ENCODE results near the gene NUP205. TPM values are rescaled to one million over a fixed set of nuclear protein-coding genes. Genes with fewer than 3 reads are reported as not detected.

Gene NUP205
- total RNA-seq, 4 donors from 2014 or later: 33.1 to 37.1 (median 34.0) TPM

DNA sequence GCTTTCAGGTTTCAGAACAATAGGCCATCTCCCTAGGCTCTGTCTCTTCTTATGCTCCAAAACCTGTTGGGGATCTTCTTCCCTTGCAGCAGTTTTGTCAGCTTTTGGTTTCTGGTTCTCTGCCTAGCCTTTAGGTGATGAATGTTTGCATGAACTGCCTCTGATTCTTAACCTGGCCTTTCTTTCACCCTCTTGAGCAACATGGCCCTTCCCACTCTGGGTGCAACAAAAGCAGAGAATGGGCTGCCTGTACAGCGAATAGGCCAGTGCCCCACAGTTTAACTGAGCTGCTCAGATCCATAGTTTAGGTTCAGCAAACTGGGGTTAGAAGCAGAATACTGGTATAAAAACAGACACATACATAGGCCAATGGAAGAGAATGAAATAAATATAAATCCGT, 18.1 kb upstream of the NUP205 start:
- no peak overlapping the region for H3K4me3 ChIP-seq (replicated peaks in 1 of 3)
- intact Hi-C loops (cut with DNase I): no loop called here
- 91 to 96% methylated on average over 2 of the region's 2 CpGs for WGBS, 2 donors

DNA sequence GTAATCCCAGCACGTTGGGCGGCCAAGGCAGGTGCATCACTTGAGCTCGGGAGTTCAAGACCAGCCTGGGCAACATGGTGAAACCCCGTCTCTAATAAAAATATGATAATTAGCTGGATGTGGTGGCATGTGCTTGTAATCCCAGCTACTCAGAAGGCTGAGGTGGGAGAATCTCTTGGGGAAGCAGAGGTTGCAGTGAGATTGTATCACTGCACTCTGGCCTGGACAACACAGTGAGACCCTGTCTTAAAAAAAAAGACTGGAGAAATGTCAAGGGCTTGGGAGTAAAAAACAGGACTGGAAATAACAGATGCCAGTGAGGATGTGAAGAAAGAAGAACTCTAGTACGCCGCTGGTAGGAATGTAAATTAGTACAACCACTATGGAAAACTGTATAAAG, 16.7 kb upstream of the NUP205 start:
- no peak overlapping the region for H3K27ac ChIP-seq
- TF ChIP-seq, protein P1, sequence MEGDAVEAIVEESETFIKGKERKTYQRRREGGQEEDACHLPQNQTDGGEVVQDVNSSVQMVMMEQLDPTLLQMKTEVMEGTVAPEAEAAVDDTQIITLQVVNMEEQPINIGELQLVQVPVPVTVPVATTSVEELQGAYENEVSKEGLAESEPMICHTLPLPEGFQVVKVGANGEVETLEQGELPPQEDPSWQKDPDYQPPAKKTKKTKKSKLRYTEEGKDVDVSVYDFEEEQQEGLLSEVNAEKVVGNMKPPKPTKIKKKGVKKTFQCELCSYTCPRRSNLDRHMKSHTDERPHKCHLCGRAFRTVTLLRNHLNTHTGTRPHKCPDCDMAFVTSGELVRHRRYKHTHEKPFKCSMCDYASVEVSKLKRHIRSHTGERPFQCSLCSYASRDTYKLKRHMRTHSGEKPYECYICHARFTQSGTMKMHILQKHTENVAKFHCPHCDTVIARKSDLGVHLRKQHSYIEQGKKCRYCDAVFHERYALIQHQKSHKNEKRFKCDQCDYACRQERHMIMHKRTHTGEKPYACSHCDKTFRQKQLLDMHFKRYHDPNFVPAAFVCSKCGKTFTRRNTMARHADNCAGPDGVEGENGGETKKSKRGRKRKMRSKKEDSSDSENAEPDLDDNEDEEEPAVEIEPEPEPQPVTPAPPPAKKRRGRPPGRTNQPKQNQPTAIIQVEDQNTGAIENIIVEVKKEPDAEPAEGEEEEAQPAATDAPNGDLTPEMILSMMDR (IDR thresholded peaks at IDR 0.05): no peak
- TF ChIP-seq POLR2A (IDR thresholded peaks at IDR 0.05): no peak
- no peak for DNase-seq
- no peaks in the 10 kb centered on the region for H3K27me3 ChIP-seq
- 93 to 94% methylated on average over 6 of the region's 6 CpGs for WGBS, 2 donors
- H3K4me1 ChIP-seq: no peaks in the 10 kb centered on the region
- H3K9me3 ChIP-seq: no peaks in the 10 kb centered on the region
- H3K36me3 ChIP-seq: no peaks in the 10 kb centered on the region
- no peak overlapping the region for H3K4me3 ChIP-seq (replicated peaks in 1 of 3)
- intact Hi-C loops (cut with DNase I): no loop called here

More for the DNA sequence above, 18.1 kb upstream of the NUP205 start:
- TF ChIP-seq, protein P1 (IDR thresholded peaks at IDR 0.05): no peak
- no peak for TF ChIP-seq POLR2A (IDR thresholded peaks at IDR 0.05)
- Histone ChIP-seq H3K27ac (no peak overlapping the region), H3K27me3 (no peaks in the 10 kb centered on the region), H3K9me3 (no peaks in the 10 kb centered on the region), H3K36me3 (no peaks in the 10 kb centered on the region), H3K4me1 (no peaks in the 10 kb centered on the region)
- no peak for DNase-seq

DNA sequence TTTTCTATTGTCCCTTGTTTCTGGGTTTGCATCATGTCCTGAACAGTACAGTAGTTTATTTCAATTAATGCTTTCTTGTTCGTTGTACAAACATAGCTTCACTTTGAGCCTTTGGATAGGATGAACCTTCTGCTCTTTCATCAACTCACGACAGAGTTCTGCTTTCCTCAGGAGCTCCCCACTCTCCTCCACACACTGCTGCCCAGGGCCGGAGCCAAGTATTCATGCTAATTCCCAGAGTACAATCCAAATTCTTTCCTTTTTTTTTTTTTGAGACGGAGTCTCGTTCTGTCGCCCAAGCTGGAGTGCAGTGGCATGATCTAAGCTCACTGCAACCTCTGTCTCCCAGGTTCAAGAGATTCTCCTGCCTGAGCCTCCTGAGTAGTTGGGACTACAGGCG, 7.5 kb upstream of the NUP205 start:
- H3K4me1 ChIP-seq: no peaks in the 10 kb centered on the region
- 21 to 24% methylated on average over 7 of the region's 7 CpGs for WGBS, 2 donors
- no peaks in the 10 kb centered on the region for H3K36me3 ChIP-seq
- no peak overlapping the region for H3K4me3 ChIP-seq (replicated peaks in 1 of 3)
- TF ChIP-seq, protein P1 (IDR thresholded peaks at IDR 0.05): no peak
- no peak for TF ChIP-seq POLR2A (IDR thresholded peaks at IDR 0.05)
- peak; percentile 56 to 80 for DNase-seq
- intact Hi-C loops (cut with DNase I): loop anchor here (5.0 kb wide), 1 partner anchor 38 kb away; the partner anchor contains the start of gene CNOT4
- no peak overlapping the region for H3K27ac ChIP-seq
- no peaks in the 10 kb centered on the region for H3K9me3 ChIP-seq
- H3K27me3 ChIP-seq: no peaks in the 10 kb centered on the region

DNA sequence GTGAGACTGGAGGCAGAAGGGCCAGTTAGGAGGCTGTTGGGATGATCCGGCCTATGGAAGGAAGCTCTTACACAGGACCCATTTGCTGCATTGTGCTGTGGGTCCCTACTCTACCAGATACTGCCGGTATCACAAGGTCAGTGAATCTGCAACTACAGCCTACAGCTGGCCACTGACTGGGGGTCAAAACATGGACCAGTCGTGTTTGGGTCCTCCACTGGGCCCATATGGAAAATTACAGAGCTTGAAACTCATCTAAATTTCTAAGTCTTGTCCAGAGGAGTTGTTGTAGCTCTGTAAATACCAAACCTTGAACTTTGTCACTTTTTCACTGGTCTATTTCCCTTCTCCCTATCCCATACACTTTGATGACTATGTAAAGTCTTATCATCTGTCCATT, 5.6 kb upstream of the NUP205 start:
- intact Hi-C loops (cut with DNase I): loop anchor here (5.0 kb wide), 1 partner anchor 40 kb away; the partner anchor contains the start of gene CNOT4

DNA sequence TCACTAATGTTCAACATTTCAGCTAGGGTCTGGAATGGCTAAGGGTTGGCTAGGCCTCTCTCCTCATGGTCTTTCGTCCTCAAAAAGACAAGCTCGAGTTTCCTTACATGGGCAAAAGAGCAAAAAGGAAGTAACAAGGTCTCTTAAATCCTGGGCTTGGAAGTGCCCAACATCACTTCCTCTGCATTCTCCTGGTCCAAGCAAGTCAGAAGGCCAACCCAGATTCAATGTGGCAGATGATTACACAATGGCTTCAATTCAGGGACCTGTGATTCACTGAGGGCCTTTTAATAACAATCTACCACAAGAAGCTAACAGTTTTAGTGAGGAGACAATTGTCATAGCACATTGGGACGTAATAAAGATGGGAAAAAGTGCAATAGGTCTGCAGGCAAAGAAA, 4.4 kb upstream of the NUP205 start:
- Histone ChIP-seq H3K4me1 (peaks cover 0 to 5% of the 10 kb centered on the region in 2 donors), H3K4me3 (replicated peaks in 1 of 3) (no peak overlapping the region), H3K9me3 (no peaks in the 10 kb centered on the region), H3K27me3 (no peaks in the 10 kb centered on the region), H3K36me3 (no peaks in the 10 kb centered on the region), H3K27ac (no peak overlapping the region)
- intact Hi-C loops (cut with DNase I): loop anchor here (5.0 kb wide), 1 partner anchor 41 kb away; the partner anchor contains the start of gene CNOT4
- TF ChIP-seq POLR2A (IDR thresholded peaks at IDR 0.05): no peak
- TF ChIP-seq, protein P1 (IDR thresholded peaks at IDR 0.05): no peak
- 85 to 95% methylated on average over 3 of the region's 3 CpGs for WGBS, 2 donors
- no peak for DNase-seq

More for the DNA sequence above, 5.6 kb upstream of the NUP205 start:
- Histone ChIP-seq H3K4me1 (peaks cover 0 to 5% of the 10 kb centered on the region in 2 donors), H3K9me3 (no peaks in the 10 kb centered on the region), H3K27me3 (no peaks in the 10 kb centered on the region), H3K4me3 (replicated peaks in 1 of 3) (no peak overlapping the region), H3K27ac (no peak overlapping the region), H3K36me3 (no peaks in the 10 kb centered on the region)
- DNase-seq: no peak
- TF ChIP-seq, protein P1 (IDR thresholded peaks at IDR 0.05): no peak
- TF ChIP-seq POLR2A (IDR thresholded peaks at IDR 0.05): no peak
- 32 to 70% methylated on average over 3 of the region's 3 CpGs for WGBS, 2 donors
